Lung (tissue), 12 donors: ENCODE measurements around the gene GULP1. TPM values are rescaled to one million over a fixed set of nuclear protein-coding genes. Genes with fewer than 3 reads are reported as not detected.
A peak's percentile ranks its signal among the peaks of the same experiment; 100 is the strongest.
"Not testable (repeated sequence)": the region's sequence is repeated elsewhere in the genome, so short reads cannot be mapped to it uniquely, and the experiment has no call there.

Experiments
- ATAC-seq: fragments of 200-7000 bp; cut with Tn5 transposase; one replicate; pipeline ENCODE4 v1.9.1; 2020; ENCODE audit warnings: moderate number of reproducible peaks; ENCODE audit not compliant: insufficient read depth, low FRiP score
- DNase-seq, 3 donors: peaks; one replicate each; pipeline ENCODE4 v3.0.0-alpha.2; 2013 to 2017
- H3K27ac ChIP-seq, 2 donors: one replicate each; pipeline ENCODE4 v1.5.1; 2013; ENCODE audit warnings: mild to moderate bottlenecking in 2 of 2, moderate library complexity in 2 of 2, control low read depth in 1 of 2, inconsistent platforms in 1 of 2, low read depth in 1 of 2, low read length in 1 of 2
- H3K27me3 ChIP-seq, 3 donors: one replicate each; pipeline ENCODE4 v1.5.1; 2013; ENCODE audit warnings: low read length in 2 of 3; ENCODE audit not compliant: control insufficient read depth in 3 of 3, insufficient read depth in 3 of 3
- H3K36me3 ChIP-seq, 4 donors: one replicate each; pipeline ENCODE4 v1.5.1; 2013; ENCODE audit warnings: low read length in 4 of 4, mild to moderate bottlenecking in 1 of 4, moderate library complexity in 1 of 4; ENCODE audit not compliant: control insufficient read depth in 4 of 4, insufficient read depth in 4 of 4
- H3K4me1 ChIP-seq, 5 donors: one replicate each; pipeline ENCODE4 v1.5.1; 2013; ENCODE audit warnings: low read length in 5 of 5, mild to moderate bottlenecking in 2 of 5, moderate library complexity in 1 of 5; ENCODE audit not compliant: control insufficient read depth in 5 of 5, insufficient read depth in 5 of 5
- H3K4me3 ChIP-seq: one replicate; pipeline ENCODE4 v1.5.1; 2013; ENCODE audit warnings: mild to moderate bottlenecking, control low read depth, moderate library complexity
- H3K9ac ChIP-seq, 2 donors: one replicate each; pipeline ENCODE4 v1.5.1; 2013; ENCODE audit warnings: low read length in 2 of 2, control low read depth in 1 of 2; ENCODE audit not compliant: insufficient read depth in 1 of 2
- H3K9me3 ChIP-seq, 4 donors: one replicate each; pipeline ENCODE4 v1.5.1; 2013; ENCODE audit warnings: low read length in 3 of 4, mild to moderate bottlenecking in 1 of 4, moderate library complexity in 1 of 4; ENCODE audit not compliant: control insufficient read depth in 4 of 4, insufficient read depth in 3 of 4
- CTCF ChIP-seq: IDR thresholded peaks from 2 replicates; pipeline ENCODE4 v1.5.1; 2012; ENCODE audit warnings: mild to moderate bottlenecking; ENCODE audit errors: control extremely low read depth, extremely low read depth
- WGBS, 2 donors: extraction: QIAGEN DNeasy Blood & Tissue Kit; methylation state at CpG; one replicate each; pipeline ENCODE4 v1.1.7; 2013; 5-methylcytosine and 5-hydroxymethylcytosine counted together
- polyA plus RNA-seq, 2 donors: library from polyadenylated mRNA; stranded (reverse); fragments of 200-250 nt; gene quantifications; one replicate each; pipeline ENCODE4 v1.2.1, GENCODE V29; 2013
- total RNA-seq, 2 donors: library from RNA; depleted of rRNA in 1 of 2; stranded (reverse); fragments of >200 nt in 1 of 2; gene quantifications; one replicate each; pipeline ENCODE4 v1.2.1, GENCODE V29; 2014 to 2021
- donor health status: control.
- donor health status: control.
- donor health status: Bipolar disorder and iron deficiency.
- donor health status: healthy.
- donor health status: DM: yes; HTN: yes; CAD: no.

Gene GULP1
- total and polyA plus RNA-seq, 4 donors, result 9.1 to 86.7 (median 20.1) TPM

- ATAC-seq, result no peak
- Histone ChIP-seq H3K36me3 (peaks cover 0 to 6% (median 1%) of the 10 kb centered on the region in 4 donors), H3K27me3 (no peaks in the 10 kb centered on the region), H3K4me1 (peaks cover 2 to 41% (median 8%) of the 10 kb centered on the region in 5 donors), H3K9ac (peak overlapping the region in 1 of 2 donors; percentile 88), H3K27ac (no peak overlapping the region), H3K4me3 (no peak overlapping the region), H3K9me3 (no peaks in the 10 kb centered on the region)
- peak in 1 of 3 donors; percentile 30 for DNase-seq
- 78 to 89% methylated on average over 3 of the region's 3 CpGs for WGBS, 2 donors
- TF ChIP-seq CTCF, result no peak
These were observed 3.5 kb downstream of the GULP1 start for GRCh38 chr2:188295067-188295685.

- Histone ChIP-seq H3K9me3 (no peaks in the 10 kb centered on the region), H3K4me1 (peaks cover 0 to 30% (median 4%) of the 10 kb centered on the region in 5 donors), H3K36me3 (peaks cover 0 to 2% (median 0%) of the 10 kb centered on the region in 4 donors), H3K9ac (no peak overlapping the region), H3K27ac (no peak overlapping the region), H3K27me3 (no peaks in the 10 kb centered on the region), H3K4me3 (no peak overlapping the region)
- DNase-seq, result no peak
- TF ChIP-seq CTCF, result no peak
- ATAC-seq, result no peak
These were observed 6.3 kb downstream of the GULP1 start for GRCh38 chr2:188297978-188298377.

- peaks cover 0 to 27% (median 2%) of the 10 kb centered on the region in 5 donors for H3K4me1 ChIP-seq
- not testable (repeated sequence) for ATAC-seq, H3K9me3 ChIP-seq, H3K36me3 ChIP-seq, H3K4me3 ChIP-seq, H3K27ac ChIP-seq, H3K9ac ChIP-seq, DNase-seq, H3K27me3 ChIP-seq
- WGBS, 2 donors, result 83 to 90% methylated on average over 4 of the region's 4 CpGs
These were observed 7.3 kb downstream of the GULP1 start for GRCh38 chr2:188298937-188299371.

GRCh38 chr2:188303363-188304031, 11.8 kb downstream of the GULP1 start:
- Histone ChIP-seq H3K4me3 (no peak overlapping the region), H3K27me3 (no peaks in the 10 kb centered on the region), H3K9ac (no peak overlapping the region), H3K9me3 (no peaks in the 10 kb centered on the region), H3K27ac (no peak overlapping the region), H3K36me3 (peaks cover 0 to 2% (median 0%) of the 10 kb centered on the region in 4 donors), H3K4me1 (peaks cover 0 to 9% (median 2%) of the 10 kb centered on the region in 5 donors)
- WGBS, 2 donors, result 84% methylated on average over 2 of the region's 2 CpGs
- DNase-seq, result no peak
- TF ChIP-seq CTCF, result no peak
- ATAC-seq, result no peak
